ENCODE data around the gene MINDY4. TPM values are rescaled to one million over a fixed set of nuclear protein-coding genes. Genes with fewer than 3 reads are reported as not detected.
"Not testable (repeated sequence)": the region's sequence is repeated elsewhere in the genome, so short reads cannot be mapped to it uniquely, and the experiment has no call there.

MINDY4 gene
- total RNA-seq, 1 donor from 2014 or later = 0.96 TPM

DNA sequence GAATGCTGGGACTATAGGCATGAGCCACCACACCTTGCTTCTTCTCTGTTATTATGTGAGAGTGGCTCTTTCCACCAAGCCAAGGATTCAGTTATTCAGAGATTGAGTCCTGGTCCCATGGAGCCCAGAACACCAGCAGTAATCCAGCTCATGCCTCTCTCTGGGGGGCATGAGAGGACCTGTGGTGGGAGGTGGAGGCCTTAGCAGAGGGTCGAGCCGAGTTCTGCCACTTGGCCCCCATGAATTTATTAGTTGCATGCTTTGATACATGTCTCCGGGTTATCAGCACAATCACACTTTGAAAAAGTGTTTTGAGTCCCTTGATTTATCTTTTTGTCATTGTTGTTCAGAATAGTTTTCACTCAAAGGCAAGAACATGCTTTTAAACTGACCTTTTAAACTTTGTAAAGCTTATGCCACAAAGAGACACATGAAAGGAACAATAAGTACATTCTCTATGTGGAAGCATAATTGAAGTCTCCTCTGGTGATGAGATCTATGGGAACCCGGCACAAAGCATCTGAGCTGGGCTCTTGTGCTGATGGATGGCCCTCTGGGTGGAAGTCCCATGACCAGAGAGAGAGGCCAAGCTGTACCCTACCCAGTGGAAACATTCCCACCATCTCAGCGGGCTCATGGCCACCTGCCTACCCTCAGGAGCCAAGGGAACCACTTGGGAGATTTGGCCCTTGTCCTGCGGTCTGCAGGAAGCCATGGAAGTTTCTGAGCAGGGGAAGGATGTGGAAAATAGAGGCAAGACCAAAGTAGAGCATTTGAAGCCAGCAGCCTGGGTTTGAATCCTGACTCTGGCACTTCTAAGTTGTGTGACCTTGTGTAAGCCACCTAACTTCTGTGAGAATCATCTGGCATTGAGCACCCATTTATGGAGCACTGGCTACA is 53.9 kb downstream of the MINDY4 start:
- Mint-ChIP-seq H3K27me3 (ENCODE audit: insufficient read depth) (peaks cover 8% of the 10 kb centered on the region), H3K36me3 (ENCODE audit: low read depth) (no peaks in the 10 kb centered on the region), H3K4me3 (no peak overlapping the region), H3K27ac (no peak overlapping the region), H3K4me1 (ENCODE audit: low read depth) (no peaks in the 10 kb centered on the region), H3K9me3 (peaks cover 6% of the 10 kb centered on the region)
- no peak for DNase-seq (ENCODE audit: low spot score)
- intact Hi-C loops (cut with micrococcal nuclease) = no loop called here

DNA sequence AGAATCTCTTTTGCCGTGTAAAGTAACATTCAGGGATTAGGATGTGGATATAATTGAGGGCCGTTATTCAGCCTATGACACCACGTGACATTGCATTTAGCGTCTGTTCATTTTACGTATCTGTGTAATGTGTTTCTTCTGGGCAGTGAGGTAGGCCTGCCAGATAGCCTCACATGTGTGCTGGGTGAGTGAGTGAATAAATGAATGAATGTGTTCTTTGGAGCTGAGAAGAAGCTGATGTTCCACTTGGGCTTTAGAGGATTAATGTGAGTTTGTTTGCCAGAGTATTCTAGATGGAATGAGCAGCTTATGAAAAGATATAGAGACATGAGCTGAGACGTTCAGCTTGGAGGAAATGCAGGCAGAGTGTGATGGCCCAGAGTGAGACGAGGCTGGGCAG is 55.0 kb downstream of the MINDY4 start:
- Mint-ChIP-seq H3K27me3 (ENCODE audit: insufficient read depth) (peaks cover 8% of the 10 kb centered on the region), H3K9me3 (peaks cover 17% of the 10 kb centered on the region), H3K27ac (no peak overlapping the region), H3K36me3 (ENCODE audit: low read depth) (no peaks in the 10 kb centered on the region), H3K4me1 (ENCODE audit: low read depth) (no peaks in the 10 kb centered on the region), H3K4me3 (no peak overlapping the region)
- intact Hi-C loops (cut with micrococcal nuclease) = no loop called here
- DNase-seq (ENCODE audit: low spot score) = no peak

DNA sequence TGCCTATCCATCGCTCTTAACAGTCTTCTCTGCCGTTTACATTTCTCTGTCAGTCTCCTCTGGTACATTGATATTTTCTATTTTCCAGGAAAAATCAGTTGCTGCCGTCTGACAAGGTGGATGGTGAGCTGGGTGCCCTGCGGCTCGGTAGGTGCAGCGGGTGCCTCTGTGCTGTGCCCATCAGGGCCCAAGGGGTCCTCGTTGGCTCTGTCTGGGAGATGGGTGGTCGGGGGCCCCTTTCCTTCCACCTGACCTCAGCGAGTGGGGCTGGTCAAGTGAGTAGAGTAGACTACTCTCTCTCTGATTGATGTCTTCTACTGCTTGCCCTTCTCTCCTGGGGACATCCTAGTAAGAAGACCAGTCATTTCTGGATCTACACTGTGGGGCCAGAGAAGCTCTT is 57.4 kb downstream of the MINDY4 start:
- Mint-ChIP-seq H3K27me3 (ENCODE audit: insufficient read depth) (peaks cover 5% of the 10 kb centered on the region), H3K4me1 (ENCODE audit: low read depth) (no peaks in the 10 kb centered on the region), H3K36me3 (ENCODE audit: low read depth) (no peaks in the 10 kb centered on the region), H3K27ac (no peak overlapping the region), H3K4me3 (no peak overlapping the region), H3K9me3 (peaks cover 32% of the 10 kb centered on the region)
- no peak for DNase-seq (ENCODE audit: low spot score)
- intact Hi-C loops (cut with micrococcal nuclease) = no loop called here

GRCh38 chr7:30829471-30829870 is 58.3 kb downstream of the MINDY4 start:
- H3K4me1 Mint-ChIP-seq (ENCODE audit: low read depth) = no peaks in the 10 kb centered on the region
- H3K27me3 Mint-ChIP-seq (ENCODE audit: insufficient read depth) = peaks cover 5% of the 10 kb centered on the region
- no peaks in the 10 kb centered on the region for H3K36me3 Mint-ChIP-seq (ENCODE audit: low read depth)

DNA sequence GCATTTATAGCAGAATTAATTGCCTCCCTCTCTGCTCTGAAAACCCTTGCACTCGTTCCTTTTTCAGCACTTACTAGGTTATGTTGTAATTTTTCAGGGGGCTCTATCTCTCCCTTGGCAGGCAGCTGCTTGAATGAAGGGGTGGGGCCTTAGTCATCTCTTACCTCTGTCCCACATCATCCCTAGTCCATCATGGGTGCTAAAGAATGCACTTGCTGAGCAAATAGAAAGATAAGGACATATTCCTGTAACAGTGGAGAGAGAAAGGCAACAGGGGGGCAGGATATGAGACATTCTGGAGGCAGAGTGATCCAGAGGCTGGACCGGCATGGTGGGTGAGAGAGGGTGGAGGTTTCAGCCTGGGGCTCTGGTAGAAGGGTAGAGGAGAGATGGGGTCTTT is 60.0 kb downstream of the MINDY4 start:
- intact Hi-C loops (cut with micrococcal nuclease) = no loop called here
- no peak for DNase-seq (ENCODE audit: low spot score)
- no peak overlapping the region for H3K4me3 Mint-ChIP-seq
- no peaks in the 10 kb centered on the region for H3K4me1 Mint-ChIP-seq (ENCODE audit: low read depth)
- H3K27ac Mint-ChIP-seq = no peak overlapping the region
- peaks cover 40% of the 10 kb centered on the region for H3K9me3 Mint-ChIP-seq
- no peaks in the 10 kb centered on the region for H3K36me3 Mint-ChIP-seq (ENCODE audit: low read depth)
- peaks cover 5% of the 10 kb centered on the region for H3K27me3 Mint-ChIP-seq (ENCODE audit: insufficient read depth)

More at GRCh38 chr7:30829471-30829870, 58.3 kb downstream of the MINDY4 start:
- Mint-ChIP-seq H3K4me3 (no peak overlapping the region), H3K9me3 (peaks cover 33% of the 10 kb centered on the region), H3K27ac (no peak overlapping the region)
- intact Hi-C loops (cut with micrococcal nuclease) = no loop called here
- DNase-seq (ENCODE audit: low spot score) = no peak

- Mint-ChIP-seq H3K27ac (no peak overlapping the region), H3K4me3 (no peak overlapping the region), H3K27me3 (ENCODE audit: insufficient read depth) (peaks cover 3% of the 10 kb centered on the region), H3K36me3 (ENCODE audit: low read depth) (no peaks in the 10 kb centered on the region), H3K4me1 (ENCODE audit: low read depth) (no peaks in the 10 kb centered on the region), H3K9me3 (peaks cover 40% of the 10 kb centered on the region)
- intact Hi-C loops (cut with micrococcal nuclease) = no loop called here
- no peak for DNase-seq (ENCODE audit: low spot score)
Observed at GRCh38 chr7:30831936-30832335, 60.7 kb downstream of the MINDY4 start.

DNA sequence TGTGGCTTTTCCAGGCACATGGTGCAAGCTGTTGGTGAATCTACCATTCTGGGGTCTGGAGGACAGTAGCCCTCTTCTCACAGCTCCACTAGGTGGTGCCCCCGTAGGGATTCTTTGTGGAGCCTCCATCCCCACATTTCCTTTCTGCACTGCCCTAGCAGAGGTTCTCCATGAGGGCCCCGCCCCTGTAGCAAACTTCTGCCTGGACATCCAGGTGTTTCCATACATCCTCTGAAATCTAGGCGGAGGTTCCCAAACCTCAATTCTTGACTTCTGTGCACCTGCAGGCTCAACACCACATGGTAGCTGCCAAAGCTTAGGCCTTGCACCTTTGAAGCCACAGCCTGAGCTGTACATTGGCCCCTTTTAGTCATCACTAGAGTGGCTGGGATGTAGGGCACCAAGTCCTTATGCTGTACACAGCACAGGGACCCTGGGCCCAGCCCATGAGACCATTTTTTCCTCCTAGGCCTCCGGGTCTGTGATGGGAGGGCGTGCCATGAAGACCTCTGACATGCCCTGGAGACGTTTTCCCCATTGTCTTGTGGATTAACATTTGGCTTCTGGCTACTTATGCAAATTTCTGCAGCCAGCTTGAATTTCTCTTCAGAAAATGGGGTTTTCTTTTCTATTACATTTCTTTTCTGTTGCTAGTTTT is 62.9 kb downstream of the MINDY4 start:
- intact Hi-C loops (cut with micrococcal nuclease); DNase-seq (ENCODE audit: low spot score); H3K36me3 Mint-ChIP-seq (ENCODE audit: low read depth); H3K27ac Mint-ChIP-seq; H3K4me3 Mint-ChIP-seq; H3K4me1 Mint-ChIP-seq (ENCODE audit: low read depth); H3K27me3 Mint-ChIP-seq (ENCODE audit: insufficient read depth): not testable (repeated sequence)
- peaks cover 40% of the 10 kb centered on the region for H3K9me3 Mint-ChIP-seq

DNA sequence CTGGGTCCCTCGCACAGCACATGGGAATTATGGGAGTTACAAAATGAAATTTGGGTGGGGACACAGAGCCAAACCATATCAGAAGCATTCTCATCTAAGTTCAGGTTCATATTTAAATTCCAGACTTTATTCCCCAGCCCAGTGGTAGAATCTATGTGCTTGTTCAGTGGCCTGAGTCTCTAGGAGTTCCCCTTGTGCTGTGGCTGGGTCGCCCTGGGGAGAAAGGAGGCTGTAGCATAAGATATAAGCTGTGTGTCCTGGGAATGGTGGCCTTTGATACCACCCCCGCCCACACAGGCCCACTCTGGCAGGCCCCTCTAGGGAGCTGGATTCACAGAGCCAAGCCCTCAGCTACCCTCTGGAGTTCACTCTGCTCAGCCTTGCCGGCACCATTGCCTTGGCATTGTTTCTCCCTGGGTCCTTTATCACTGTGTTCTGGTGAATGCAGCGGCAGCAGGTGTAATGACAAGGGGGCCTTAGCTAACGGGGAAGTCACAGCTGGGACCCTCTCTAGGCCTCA is 64.2 kb downstream of the MINDY4 start:
- H3K4me1 Mint-ChIP-seq (ENCODE audit: low read depth) = no peaks in the 10 kb centered on the region
- H3K27ac Mint-ChIP-seq = no peak overlapping the region
- H3K27me3 Mint-ChIP-seq (ENCODE audit: insufficient read depth) = no peaks in the 10 kb centered on the region
- intact Hi-C loops (cut with micrococcal nuclease) = no loop called here
- DNase-seq (ENCODE audit: low spot score) = no peak
- H3K4me3 Mint-ChIP-seq = no peak overlapping the region
- peaks cover 30% of the 10 kb centered on the region for H3K9me3 Mint-ChIP-seq
- H3K36me3 Mint-ChIP-seq (ENCODE audit: low read depth) = no peaks in the 10 kb centered on the region

GRCh38 chr7:30836991-30837390 is 65.8 kb downstream of the MINDY4 start:
- Mint-ChIP-seq H3K36me3 (ENCODE audit: low read depth) (no peaks in the 10 kb centered on the region), H3K27ac (no peak overlapping the region)
- intact Hi-C loops (cut with micrococcal nuclease) = no loop called here

GRCh38 chr7:30837581-30837980 is 66.4 kb downstream of the MINDY4 start:
- H3K4me3 Mint-ChIP-seq = no peak overlapping the region
- H3K9me3 Mint-ChIP-seq = peaks cover 18% of the 10 kb centered on the region
- no peaks in the 10 kb centered on the region for H3K36me3 Mint-ChIP-seq (ENCODE audit: low read depth)
- no peaks in the 10 kb centered on the region for H3K27me3 Mint-ChIP-seq (ENCODE audit: insufficient read depth)
- DNase-seq (ENCODE audit: low spot score) = no peak
- H3K27ac Mint-ChIP-seq = no peak overlapping the region
- H3K4me1 Mint-ChIP-seq (ENCODE audit: low read depth) = no peaks in the 10 kb centered on the region
- intact Hi-C loops (cut with micrococcal nuclease) = no loop called here

More at GRCh38 chr7:30836991-30837390, 65.8 kb downstream of the MINDY4 start:
- H3K4me1 Mint-ChIP-seq (ENCODE audit: low read depth) = no peaks in the 10 kb centered on the region
- H3K4me3 Mint-ChIP-seq = no peak overlapping the region
- peaks cover 18% of the 10 kb centered on the region for H3K9me3 Mint-ChIP-seq
- no peak for DNase-seq (ENCODE audit: low spot score)
- H3K27me3 Mint-ChIP-seq (ENCODE audit: insufficient read depth) = no peaks in the 10 kb centered on the region

DNA sequence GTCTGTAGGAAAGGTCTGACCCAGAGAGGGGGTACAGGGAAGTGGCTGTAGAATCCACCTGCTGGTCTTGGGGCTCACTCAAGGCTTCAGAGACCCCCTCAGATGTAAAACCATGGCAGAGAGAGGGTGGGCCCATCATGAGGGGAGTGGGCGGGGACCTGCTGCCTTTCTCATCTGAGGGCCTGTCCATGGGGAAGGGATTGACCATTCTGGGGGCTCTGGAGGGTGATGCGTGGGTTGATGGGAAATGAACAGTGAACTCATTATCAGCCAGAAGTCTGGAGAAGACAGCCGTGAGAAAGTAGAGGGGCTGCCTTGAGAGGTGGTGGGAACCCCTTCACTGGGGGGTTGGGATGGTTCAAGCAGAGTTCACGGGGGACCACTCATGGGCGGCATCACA is 66.8 kb downstream of the MINDY4 start:
- Mint-ChIP-seq H3K4me1 (ENCODE audit: low read depth) (no peaks in the 10 kb centered on the region), H3K4me3 (no peak overlapping the region), H3K36me3 (ENCODE audit: low read depth) (no peaks in the 10 kb centered on the region), H3K9me3 (peaks cover 14% of the 10 kb centered on the region), H3K27me3 (ENCODE audit: insufficient read depth) (no peaks in the 10 kb centered on the region), H3K27ac (no peak overlapping the region)
- intact Hi-C loops (cut with micrococcal nuclease) = no loop called here
- no peak for DNase-seq (ENCODE audit: low spot score)

- Mint-ChIP-seq H3K27ac (no peak overlapping the region), H3K36me3 (ENCODE audit: low read depth) (no peaks in the 10 kb centered on the region), H3K27me3 (ENCODE audit: insufficient read depth) (no peaks in the 10 kb centered on the region), H3K4me1 (ENCODE audit: low read depth) (no peaks in the 10 kb centered on the region), H3K9me3 (no peaks in the 10 kb centered on the region), H3K4me3 (no peak overlapping the region)
- intact Hi-C loops (cut with micrococcal nuclease) = no loop called here
- DNase-seq (ENCODE audit: low spot score) = no peak
Observed at GRCh38 chr7:30840141-30841024, 69.2 kb downstream of the MINDY4 start.

Data from activated T-helper 1 cell treated with anti-CD3 and anti-CD28 coated beads, Interleukin-12 subunit alpha, Interleukin-12 subunit beta, Interleukin-2, Interleukin-4 antibody, amounts not matched to agents 30 ng/mL and 10 ng/mL and 1 ng/mL, durations not matched to agents 14 hours and 24 hours and 36 hours (primary cell).